RWPE1 (cell line): ENCODE data around the gene ASCC2.

Experiments used
- CTCF ChIA-PET: fragments of 350-600 bp; sonication (Branson Sonifier 250); formaldehyde crosslinking; extraction: SDS; loops from one replicate; lab custom pipeline; 2021; lab: Yijun Ruan, JAX
- POLR2A ChIA-PET: fragments of 400-600 bp; formaldehyde crosslinking; extraction: SDS; loops from one replicate; lab custom pipeline; 2020; ENCODE audit warnings: antibody characterized with exemption; ENCODE audit not compliant: low non-redundant PET; lab: Yijun Ruan, JAX
- DNase-seq: peaks from one replicate; pipeline ENCODE4 v3.0.0; 2012; ENCODE audit warnings: low spot score
- H3K27ac ChIP-seq: fragments of 450-650 bp; 2 replicates; pipeline ENCODE4 v1.5.1; 2017
- CTCF ChIP-seq: fragments of 450-650 bp; conservative IDR thresholded peaks from 2 replicates; pipeline ENCODE4 v1.5.1; 2017; ENCODE audit warnings: low read depth, mild to moderate bottlenecking

The ASCC2 gene

GRCh38 chr22:29753808-29754657 lies 84.0 kb downstream of the ASCC2 start:
- ChIA-PET CTCF (no interaction called here), POLR2A (no interaction called here)
- H3K27ac ChIP-seq = peak overlapping the region; percentile 18
- TF ChIP-seq CTCF = no peak
- no peak for DNase-seq

DNA sequence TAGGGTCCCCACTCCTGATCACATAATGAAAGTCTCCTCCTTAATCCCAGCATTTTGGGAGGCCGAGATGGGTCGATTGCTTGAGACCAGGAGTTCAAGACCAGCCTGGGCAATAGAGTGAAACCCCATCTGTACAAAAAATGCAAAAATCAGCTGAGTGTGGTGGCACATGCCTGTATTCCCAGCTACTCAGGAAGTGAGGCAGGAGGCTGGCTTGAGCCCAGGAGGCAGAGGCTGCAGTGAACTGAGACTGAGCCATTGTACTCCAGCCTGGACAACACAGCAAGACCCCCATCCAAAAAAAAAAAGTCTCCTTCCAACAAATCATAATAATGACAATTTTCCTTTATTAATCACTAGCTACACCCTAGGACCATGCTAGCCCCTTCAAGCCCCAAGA lies 86.4 kb downstream of the ASCC2 start:
- ChIA-PET POLR2A (no interaction called here), CTCF (no interaction called here)
- DNase-seq = no peak
- no peak for TF ChIP-seq CTCF
- no peak overlapping the region for H3K27ac ChIP-seq

DNA sequence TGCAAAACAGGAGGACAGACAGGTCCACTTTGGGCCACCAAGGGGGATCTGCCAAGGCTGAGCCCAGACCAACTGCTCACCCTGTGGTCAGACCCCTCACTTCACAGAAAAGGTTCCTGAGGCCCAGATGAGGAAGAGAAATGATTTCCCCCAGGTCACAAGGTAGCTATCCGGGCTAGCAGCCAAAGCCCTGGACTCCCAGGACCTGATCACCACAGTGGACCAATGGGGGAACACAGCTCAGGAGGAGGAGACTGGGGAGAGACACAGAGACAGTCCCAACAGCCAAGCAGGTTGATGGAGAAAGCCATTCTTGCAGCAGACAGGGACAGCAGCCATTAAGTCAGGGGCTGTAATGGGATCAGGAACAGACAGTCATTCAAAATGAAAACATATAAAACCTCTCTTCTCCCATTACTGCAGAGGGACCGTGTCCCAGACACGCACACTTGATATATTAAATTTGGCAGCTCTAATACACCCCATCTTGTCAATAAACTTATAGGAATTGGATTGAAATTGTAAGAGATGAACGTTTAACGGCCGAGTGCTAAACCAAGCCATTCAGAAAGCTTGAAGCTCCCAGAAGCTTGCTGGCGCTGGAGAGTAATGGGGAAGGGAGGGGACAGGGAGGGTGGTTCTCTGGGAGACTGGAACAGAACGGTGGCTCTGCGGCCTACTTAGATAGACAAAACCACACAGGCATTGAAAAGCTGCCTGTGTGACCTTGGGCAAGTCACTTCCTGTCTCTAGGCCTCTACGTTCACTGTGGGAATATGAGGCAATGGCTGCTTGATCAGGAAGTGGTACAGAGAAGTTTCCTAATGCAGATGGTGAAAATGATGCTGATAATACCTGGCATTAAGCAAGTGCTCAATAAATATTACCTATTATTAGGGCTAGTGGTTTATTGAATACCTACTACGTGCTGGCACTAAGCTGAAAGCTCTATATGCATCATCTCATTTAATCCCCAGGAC lies 87.2 kb downstream of the ASCC2 start:
- no peak for DNase-seq
- POLR2A ChIA-PET = no interaction called here
- TF ChIP-seq CTCF = no peak
- CTCF ChIA-PET = no interaction called here
- H3K27ac ChIP-seq = peak overlapping the region; percentile 34

DNA sequence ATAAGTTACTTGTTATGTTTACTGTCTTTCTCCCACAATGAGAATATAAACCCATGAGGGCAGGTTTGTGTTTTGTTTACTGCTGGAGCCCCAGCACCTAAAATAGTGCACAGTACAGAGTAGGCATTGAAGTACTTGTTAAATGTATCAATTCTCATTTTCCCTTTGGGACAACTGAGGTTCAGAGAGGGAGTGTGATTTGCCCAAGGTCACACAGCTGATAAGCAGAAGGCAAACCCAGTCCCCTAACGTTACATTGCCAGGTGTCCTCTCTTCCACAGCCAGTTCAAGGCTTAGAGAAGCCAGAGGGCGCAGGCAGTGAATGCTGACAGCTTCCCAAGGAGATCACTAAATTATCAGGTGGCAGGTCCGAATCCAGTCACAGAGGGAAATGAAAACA lies 88.0 kb downstream of the ASCC2 start:
- CTCF ChIA-PET = no interaction called here
- no peak for DNase-seq
- H3K27ac ChIP-seq = peak overlapping the region; percentile 34
- TF ChIP-seq CTCF = no peak
- POLR2A ChIA-PET = no interaction called here

DNA sequence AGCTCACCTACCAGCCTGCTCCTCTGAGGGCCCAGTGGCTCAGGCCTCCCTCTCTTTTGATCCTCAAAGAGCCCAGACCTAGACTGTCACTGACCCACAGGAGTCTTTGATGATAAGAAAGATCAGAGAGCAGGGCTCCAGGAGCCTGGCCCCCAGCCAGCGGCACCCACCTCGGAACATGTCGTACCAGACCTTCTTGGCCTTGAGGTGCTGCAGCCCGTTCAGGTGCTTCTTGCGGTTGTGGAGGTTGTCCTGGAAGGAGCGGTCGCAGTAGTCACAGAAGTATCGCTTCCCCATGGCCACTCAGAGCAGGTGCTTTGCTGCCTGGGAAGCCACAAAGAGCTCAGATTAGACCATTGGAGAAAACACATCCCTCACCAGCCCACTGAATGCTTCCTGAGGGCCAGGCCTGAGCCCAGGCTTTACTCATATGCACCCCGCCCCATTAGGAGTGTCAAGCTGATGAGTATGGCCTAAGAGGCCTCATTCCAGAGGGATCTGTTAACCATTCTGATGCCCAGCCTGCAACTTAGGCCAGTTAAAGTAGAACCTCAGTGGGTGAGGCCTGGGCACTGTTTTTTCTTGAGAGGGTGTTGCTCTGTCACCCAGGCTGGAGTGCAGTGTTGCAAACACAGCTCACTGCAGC lies 89.7 kb downstream of the ASCC2 start:
- DNase-seq = no peak
- no peak for TF ChIP-seq CTCF
- peak overlapping the region; percentile 93 for H3K27ac ChIP-seq
- POLR2A ChIA-PET = no interaction called here
- CTCF ChIA-PET = interaction anchor here (0.5 kb wide), 1 partner anchor 12 kb away, joined by 6 read pairs; no protein-coding TSS in a partner anchor

DNA sequence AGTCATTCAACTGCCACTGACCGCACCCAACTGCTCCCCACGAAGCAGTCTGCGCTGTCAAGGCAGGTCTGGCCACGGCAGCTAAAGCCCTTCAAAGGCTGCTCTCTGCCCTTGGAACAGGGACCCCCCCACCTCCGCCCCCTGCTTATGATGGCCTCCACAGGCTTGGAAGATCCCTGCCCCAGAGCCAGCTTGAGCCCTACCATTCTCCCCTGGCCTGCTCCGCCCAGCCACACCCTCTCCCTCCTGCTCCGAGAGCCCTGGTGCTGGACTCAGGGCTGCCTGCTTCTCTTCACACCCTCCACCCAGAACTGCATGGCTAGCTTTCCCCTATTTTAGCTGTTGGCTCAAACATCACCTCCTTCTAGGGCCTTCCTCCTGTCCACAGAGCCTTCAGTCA lies 90.2 kb downstream of the ASCC2 start:
- CTCF ChIA-PET = interaction anchor here (0.5 kb wide), 1 partner anchor 12 kb away, joined by 6 read pairs; no protein-coding TSS in a partner anchor
- POLR2A ChIA-PET = no interaction called here
- no peak for TF ChIP-seq CTCF
- DNase-seq = no peak
- peak overlapping the region; percentile 93 for H3K27ac ChIP-seq
